ENCODE measurements around the gene KRTAP9-8. TPM values are rescaled to one million over a fixed set of nuclear protein-coding genes. Genes with fewer than 3 reads are reported as not detected.

The KRTAP9-8 gene
- total and polyA plus RNA-seq, 2 of the 13 experiments (the other 11 are each of a cell fraction or from before 2014, with no cell fraction given): not detected

DNA sequence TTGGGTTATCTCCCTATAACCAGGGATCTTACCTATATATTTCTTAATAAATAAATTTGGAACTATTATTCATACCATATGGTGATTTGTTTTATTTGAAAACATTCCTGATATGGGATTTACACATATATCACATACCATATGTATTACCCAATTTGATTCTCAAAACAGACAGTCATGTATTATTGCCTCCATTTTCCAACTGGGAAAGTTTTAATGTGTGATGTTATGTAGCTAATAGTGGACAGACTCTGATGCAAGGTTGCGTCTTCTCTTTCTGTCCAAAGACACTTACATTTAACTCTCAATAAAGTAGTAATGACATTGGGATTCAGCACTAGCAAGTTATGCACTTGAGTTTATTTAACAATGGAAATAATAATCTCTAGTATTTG, 18.5 kb downstream of the KRTAP9-8 start:
- no peak for FAIRE-seq
- Histone ChIP-seq H2AFZ (ENCODE audit: low read length) (no peak overlapping the region), H3K27me3 (ENCODE audit: control insufficient read depth in 1 of 2, insufficient read depth in 2 of 2, low read length in 2 of 2) (peaks cover 0 to 8% of the 10 kb centered on the region in 2 experiments; a peak in 2 of 5 replicates), H3K27ac (ENCODE audit: extremely low read length, insufficient read depth, low read length) (no peak overlapping the region), H3K4me1 (ENCODE audit: insufficient read depth, low read length) (no peaks in the 10 kb centered on the region), H4K20me1 (ENCODE audit: insufficient read depth, low read length) (no peaks in the 10 kb centered on the region), H3K36me3 (replicated peaks in 1 of 2; ENCODE audit: control insufficient read depth in 1 of 2, insufficient read depth in 2 of 2, low read length in 2 of 2) (no peaks in the 10 kb centered on the region), H3K79me2 (ENCODE audit: insufficient read depth, low read length) (no peaks in the 10 kb centered on the region), H3K4me2 (ENCODE audit: low read depth, low read length) (no peak overlapping the region), H3K9ac (ENCODE audit: insufficient read depth, low read depth, low read length) (no peak overlapping the region), H3K4me3 (replicated peaks in 1 of 3; ENCODE audit: insufficient read depth in 1 of 3, low read depth in 2 of 3, low read length in 3 of 3) (no peak overlapping the region), H3K9me3 (ENCODE audit: low read length) (no peaks in the 10 kb centered on the region)
- CTCF ChIA-PET (ENCODE audit: low intra/inter-chr PET ratio, low total read pairs): no interaction called here
- intact Hi-C loops (cut with micrococcal nuclease; ENCODE audit: unreplicated experiment): no loop called here
- TF ChIP-seq, protein P1, sequence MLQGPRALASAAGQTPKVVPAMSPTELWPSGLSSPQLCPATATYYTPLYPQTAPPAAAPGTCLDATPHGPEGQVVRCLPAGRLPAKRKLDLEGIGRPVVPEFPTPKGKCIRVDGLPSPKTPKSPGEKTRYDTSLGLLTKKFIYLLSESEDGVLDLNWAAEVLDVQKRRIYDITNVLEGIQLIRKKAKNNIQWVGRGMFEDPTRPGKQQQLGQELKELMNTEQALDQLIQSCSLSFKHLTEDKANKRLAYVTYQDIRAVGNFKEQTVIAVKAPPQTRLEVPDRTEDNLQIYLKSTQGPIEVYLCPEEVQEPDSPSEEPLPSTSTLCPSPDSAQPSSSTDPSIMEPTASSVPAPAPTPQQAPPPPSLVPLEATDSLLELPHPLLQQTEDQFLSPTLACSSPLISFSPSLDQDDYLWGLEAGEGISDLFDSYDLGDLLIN (CRISPR knock-in tag; IDR thresholded peaks at IDR 0.05; ENCODE audit: borderline replicate concordance): no peak
- TF ChIP-seq ZNF143 (CRISPR knock-in tag; IDR thresholded peaks at IDR 0.05): no peak
- TF ChIP-seq, protein P2, sequence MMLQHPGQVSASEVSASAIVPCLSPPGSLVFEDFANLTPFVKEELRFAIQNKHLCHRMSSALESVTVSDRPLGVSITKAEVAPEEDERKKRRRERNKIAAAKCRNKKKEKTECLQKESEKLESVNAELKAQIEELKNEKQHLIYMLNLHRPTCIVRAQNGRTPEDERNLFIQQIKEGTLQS (CRISPR knock-in tag; IDR thresholded peaks at IDR 0.05): no peak
- TF ChIP-seq, protein P3, sequence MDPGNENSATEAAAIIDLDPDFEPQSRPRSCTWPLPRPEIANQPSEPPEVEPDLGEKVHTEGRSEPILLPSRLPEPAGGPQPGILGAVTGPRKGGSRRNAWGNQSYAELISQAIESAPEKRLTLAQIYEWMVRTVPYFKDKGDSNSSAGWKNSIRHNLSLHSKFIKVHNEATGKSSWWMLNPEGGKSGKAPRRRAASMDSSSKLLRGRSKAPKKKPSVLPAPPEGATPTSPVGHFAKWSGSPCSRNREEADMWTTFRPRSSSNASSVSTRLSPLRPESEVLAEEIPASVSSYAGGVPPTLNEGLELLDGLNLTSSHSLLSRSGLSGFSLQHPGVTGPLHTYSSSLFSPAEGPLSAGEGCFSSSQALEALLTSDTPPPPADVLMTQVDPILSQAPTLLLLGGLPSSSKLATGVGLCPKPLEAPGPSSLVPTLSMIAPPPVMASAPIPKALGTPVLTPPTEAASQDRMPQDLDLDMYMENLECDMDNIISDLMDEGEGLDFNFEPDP (CRISPR knock-in tag; conservative IDR thresholded peaks at IDR 0.05): no peak
- no peak for TF ChIP-seq ZNF235 (CRISPR knock-in tag; IDR thresholded peaks at IDR 0.05; ENCODE audit: borderline replicate concordance)
- TF ChIP-seq, protein P4, sequence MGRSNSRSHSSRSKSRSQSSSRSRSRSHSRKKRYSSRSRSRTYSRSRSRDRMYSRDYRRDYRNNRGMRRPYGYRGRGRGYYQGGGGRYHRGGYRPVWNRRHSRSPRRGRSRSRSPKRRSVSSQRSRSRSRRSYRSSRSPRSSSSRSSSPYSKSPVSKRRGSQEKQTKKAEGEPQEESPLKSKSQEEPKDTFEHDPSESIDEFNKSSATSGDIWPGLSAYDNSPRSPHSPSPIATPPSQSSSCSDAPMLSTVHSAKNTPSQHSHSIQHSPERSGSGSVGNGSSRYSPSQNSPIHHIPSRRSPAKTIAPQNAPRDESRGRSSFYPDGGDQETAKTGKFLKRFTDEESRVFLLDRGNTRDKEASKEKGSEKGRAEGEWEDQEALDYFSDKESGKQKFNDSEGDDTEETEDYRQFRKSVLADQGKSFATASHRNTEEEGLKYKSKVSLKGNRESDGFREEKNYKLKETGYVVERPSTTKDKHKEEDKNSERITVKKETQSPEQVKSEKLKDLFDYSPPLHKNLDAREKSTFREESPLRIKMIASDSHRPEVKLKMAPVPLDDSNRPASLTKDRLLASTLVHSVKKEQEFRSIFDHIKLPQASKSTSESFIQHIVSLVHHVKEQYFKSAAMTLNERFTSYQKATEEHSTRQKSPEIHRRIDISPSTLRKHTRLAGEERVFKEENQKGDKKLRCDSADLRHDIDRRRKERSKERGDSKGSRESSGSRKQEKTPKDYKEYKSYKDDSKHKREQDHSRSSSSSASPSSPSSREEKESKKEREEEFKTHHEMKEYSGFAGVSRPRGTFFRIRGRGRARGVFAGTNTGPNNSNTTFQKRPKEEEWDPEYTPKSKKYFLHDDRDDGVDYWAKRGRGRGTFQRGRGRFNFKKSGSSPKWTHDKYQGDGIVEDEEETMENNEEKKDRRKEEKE (IDR thresholded peaks at IDR 0.05): no peak
- TF ChIP-seq TGIF2 (CRISPR knock-in tag; IDR thresholded peaks at IDR 0.05): no peak
- ATAC-seq: no peak
- POLR2A ChIA-PET: no interaction called here
- 64% methylated on average over 1 of the region's 1 CpG for WGBS (ENCODE audit: low lambda C conversion rate)
- BruUV-seq (replicated peaks): no TSS peak
- in situ Hi-C loops (cut with HindIII; ENCODE audit: extremely low pct_ligation_motif_present, low pct_unique_long_range_greater_than_20kb): no loop called here
- DNase-seq (ENCODE audit: low spot score): no peak
